ENCODE measurements around the gene PFN1. TPM values are rescaled to one million over a fixed set of nuclear protein-coding genes. Genes with fewer than 3 reads are reported as not detected.
A peak's percentile ranks its signal among the peaks of the same experiment; 100 is the strongest.

Gene PFN1
- total and polyA plus RNA-seq, 2 donors from 2014 or later, result 496 to 614 TPM

DNA sequence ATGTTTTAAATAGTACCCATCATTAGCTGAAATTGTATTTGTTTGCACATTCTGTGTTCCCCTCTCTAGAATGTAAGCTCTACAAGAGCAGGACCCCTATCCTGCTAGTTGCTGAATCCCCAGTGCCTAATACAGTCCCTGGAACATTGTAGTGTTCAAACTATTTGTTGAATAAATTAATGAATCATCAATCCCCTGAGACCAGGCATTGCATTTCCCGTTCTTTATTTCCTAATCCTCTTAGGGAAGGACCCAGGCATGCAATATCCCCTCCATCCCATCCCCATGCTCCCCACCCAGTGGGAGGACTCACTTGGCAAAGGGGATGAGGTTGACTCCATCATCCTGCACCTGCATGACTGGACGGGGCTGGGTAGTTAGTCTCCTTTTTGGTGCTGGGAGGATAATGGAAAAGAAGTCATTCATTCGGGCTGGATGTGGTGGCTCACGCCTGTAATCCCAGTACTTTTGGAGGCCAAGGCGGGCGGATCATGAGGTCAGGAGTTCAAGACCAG lies 45.8 kb upstream of the PFN1 start:
- Histone ChIP-seq H3K9me3 (ENCODE audit: control insufficient read depth in 2 of 3, insufficient read depth in 1 of 3, low read length in 3 of 3) (no peaks in the 10 kb centered on the region), H3K4me3 (ENCODE audit: low read length in 3 of 3) (no peak overlapping the region), H3K9ac (ENCODE audit: low read length in 3 of 3) (no peak overlapping the region), H3K27me3 (ENCODE audit: control insufficient read depth, insufficient read depth, low read length) (no peaks in the 10 kb centered on the region), H3K27ac (ENCODE audit: low read depth in 2 of 2, low read length in 2 of 2) (no peak overlapping the region), H3K4me1 (ENCODE audit: control insufficient read depth in 2 of 3, insufficient read depth in 2 of 3, low read depth in 1 of 3, low read length in 3 of 3) (peaks cover 0 to 10% (median 4%) of the 10 kb centered on the region in 3 donors), H3K36me3 (ENCODE audit: control insufficient read depth in 2 of 3, insufficient read depth in 3 of 3, low read length in 3 of 3) (no peaks in the 10 kb centered on the region)
- intact Hi-C loops (cut with DNase I), result no loop called here
- DNase-seq (no peak), FAIRE-seq (no peak)
- TF ChIP-seq, protein P1, sequence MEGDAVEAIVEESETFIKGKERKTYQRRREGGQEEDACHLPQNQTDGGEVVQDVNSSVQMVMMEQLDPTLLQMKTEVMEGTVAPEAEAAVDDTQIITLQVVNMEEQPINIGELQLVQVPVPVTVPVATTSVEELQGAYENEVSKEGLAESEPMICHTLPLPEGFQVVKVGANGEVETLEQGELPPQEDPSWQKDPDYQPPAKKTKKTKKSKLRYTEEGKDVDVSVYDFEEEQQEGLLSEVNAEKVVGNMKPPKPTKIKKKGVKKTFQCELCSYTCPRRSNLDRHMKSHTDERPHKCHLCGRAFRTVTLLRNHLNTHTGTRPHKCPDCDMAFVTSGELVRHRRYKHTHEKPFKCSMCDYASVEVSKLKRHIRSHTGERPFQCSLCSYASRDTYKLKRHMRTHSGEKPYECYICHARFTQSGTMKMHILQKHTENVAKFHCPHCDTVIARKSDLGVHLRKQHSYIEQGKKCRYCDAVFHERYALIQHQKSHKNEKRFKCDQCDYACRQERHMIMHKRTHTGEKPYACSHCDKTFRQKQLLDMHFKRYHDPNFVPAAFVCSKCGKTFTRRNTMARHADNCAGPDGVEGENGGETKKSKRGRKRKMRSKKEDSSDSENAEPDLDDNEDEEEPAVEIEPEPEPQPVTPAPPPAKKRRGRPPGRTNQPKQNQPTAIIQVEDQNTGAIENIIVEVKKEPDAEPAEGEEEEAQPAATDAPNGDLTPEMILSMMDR (IDR thresholded peaks at IDR 0.05; ENCODE audit: borderline replicate concordance, extremely low read depth, insufficient read depth), result no peak

DNA sequence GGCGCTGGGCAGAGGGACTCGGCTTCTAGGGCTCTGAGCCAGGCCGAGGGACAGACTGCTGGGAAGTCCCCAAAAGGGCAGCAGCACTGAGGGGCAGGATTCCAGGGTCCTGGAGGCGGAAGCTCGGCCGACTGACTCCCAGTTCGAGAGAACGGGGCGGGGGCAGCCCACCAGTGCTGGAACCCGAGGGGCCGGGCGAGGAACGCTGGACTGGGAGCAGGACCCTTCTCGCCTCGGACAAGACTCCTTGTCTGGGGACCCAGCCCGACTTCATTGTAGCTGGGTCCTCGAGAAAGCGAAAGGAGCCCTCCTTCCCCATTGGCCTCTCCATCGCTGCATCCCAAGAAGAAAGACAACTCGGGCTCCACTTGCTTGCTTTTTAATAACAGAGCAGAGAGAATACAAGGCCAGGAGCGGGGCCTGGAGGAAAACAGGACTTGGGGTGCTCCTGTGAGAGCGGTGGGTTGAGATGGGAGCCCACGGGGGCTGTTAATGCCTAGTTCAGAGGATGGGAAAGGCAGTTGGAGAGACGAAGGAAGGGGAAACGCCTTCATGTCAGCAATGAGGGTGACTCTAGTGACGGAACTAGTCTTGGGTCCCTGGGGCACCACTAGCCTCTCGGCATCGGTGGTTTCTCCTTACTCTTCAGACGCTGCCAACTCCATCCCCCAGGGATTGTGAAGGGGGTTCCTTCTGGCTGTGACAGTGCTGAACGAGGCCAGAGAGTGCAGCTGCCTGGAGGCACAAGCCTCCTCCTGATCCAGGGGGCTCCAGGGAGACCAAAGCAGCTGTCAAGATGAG lies 39.6 kb upstream of the PFN1 start:
- no peaks in the 10 kb centered on the region for H3K9me3 ChIP-seq (ENCODE audit: control insufficient read depth in 2 of 3, insufficient read depth in 1 of 3, low read length in 3 of 3)
- intact Hi-C loops (cut with DNase I), result no loop called here
- FAIRE-seq (no peak), DNase-seq (peak in 2 of 5 donors; percentile 7 to 41)
- TF ChIP-seq, protein P1 (IDR thresholded peaks at IDR 0.05; ENCODE audit: borderline replicate concordance, extremely low read depth, insufficient read depth), result no peak
- H3K36me3 ChIP-seq (ENCODE audit: control insufficient read depth in 2 of 3, insufficient read depth in 3 of 3, low read length in 3 of 3), result peaks cover 0 to 5% (median 4%) of the 10 kb centered on the region in 3 donors
- H3K27me3 ChIP-seq (ENCODE audit: control insufficient read depth, insufficient read depth, low read length), result no peaks in the 10 kb centered on the region
- H3K9ac ChIP-seq (ENCODE audit: low read length in 3 of 3), result peak overlapping the region; percentile 38 to 74 (median 71)
- peak overlapping the region; percentile 94 to 96 for H3K27ac ChIP-seq (ENCODE audit: low read depth in 2 of 2, low read length in 2 of 2)
- peak overlapping the region; percentile 73 to 75 (median 74) for H3K4me3 ChIP-seq (ENCODE audit: low read length in 3 of 3)
- H3K4me1 ChIP-seq (ENCODE audit: control insufficient read depth in 2 of 3, insufficient read depth in 2 of 3, low read depth in 1 of 3, low read length in 3 of 3), result peaks cover 4 to 17% (median 8%) of the 10 kb centered on the region in 3 donors

DNA sequence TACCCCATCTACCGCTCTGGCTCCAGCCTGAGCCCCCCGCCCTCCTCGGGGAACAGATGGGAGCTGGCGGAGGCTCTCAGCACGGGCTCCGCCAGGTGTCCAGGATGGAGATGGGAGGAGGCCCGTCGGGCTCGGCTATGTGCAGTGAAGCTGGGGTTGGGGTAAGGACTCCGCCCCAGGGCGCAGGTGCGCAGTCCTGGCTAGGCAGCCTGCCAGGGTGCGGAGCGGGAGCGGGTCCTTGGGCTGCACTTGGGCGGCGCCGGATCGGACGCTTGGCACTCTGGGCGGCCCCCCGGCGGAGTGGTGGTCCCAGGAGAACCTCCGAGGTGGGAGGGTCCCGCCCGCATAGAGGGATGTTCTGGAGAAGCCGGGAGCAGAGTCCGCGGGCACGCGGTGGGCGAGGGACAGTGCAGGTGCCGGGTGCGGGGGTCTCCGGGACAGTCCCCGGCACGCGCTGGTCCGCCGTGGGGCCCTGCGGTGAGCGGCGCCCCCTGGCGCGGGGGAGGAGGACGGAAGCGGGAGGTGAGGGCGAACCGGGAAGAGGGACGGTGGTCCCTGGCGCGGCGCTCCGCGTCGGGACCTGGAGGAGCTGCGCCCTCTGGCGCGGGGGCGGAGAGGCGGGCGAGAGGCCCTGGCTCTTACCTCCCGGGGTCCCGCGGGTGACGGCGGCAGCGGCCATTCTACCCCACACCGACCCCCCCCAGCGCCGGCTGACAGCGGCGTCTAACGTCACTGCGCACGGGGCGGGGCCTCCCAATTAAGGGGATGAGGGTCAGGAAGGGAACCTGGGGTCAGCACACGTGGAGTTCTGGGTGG lies 38.8 kb upstream of the PFN1 start, which contains the start of gene CAMTA2:
Gene CAMTA2 (minus strand): TSS at position 725 of the 816 bp plus-strand sequence. CDS start 1,453 bp downstream, outside the sequence.
- intact Hi-C loops (cut with DNase I), result no loop called here
- TF ChIP-seq, protein P1 (IDR thresholded peaks at IDR 0.05; ENCODE audit: borderline replicate concordance, extremely low read depth, insufficient read depth), result peak; percentile 54
- Histone ChIP-seq H3K9ac (ENCODE audit: low read length in 3 of 3) (peak within 1 kb of the TSS; percentile 38 to 86 (median 74)), H3K9me3 (ENCODE audit: control insufficient read depth in 2 of 3, insufficient read depth in 1 of 3, low read length in 3 of 3) (no peaks in the 10 kb centered on the region), H3K4me1 (ENCODE audit: control insufficient read depth in 2 of 3, insufficient read depth in 2 of 3, low read depth in 1 of 3, low read length in 3 of 3) (peaks cover 4 to 17% (median 8%) of the 10 kb centered on the region in 3 donors), H3K36me3 (ENCODE audit: control insufficient read depth in 2 of 3, insufficient read depth in 3 of 3, low read length in 3 of 3) (peaks cover 0 to 11% (median 10%) of the 10 kb centered on the region in 3 donors), H3K27me3 (ENCODE audit: control insufficient read depth, insufficient read depth, low read length) (no peaks in the 10 kb centered on the region), H3K4me3 (ENCODE audit: low read length in 3 of 3) (peak within 1 kb of the TSS; percentile 73 to 75 (median 74)), H3K27ac (ENCODE audit: low read depth in 2 of 2, low read length in 2 of 2) (peak within 1 kb of the TSS; percentile 94 to 96)
- DNase-seq, result peak; percentile 84 to 96 (median 91)
- FAIRE-seq, result no peak
